Calu3 (cell line): Measurements from ENCODE around the gene OR7G2. TPM values are rescaled to one million over a fixed set of nuclear protein-coding genes. Genes with fewer than 3 reads are reported as not detected.

Experiments
- BruUV-seq: library from RNA; stranded (reverse); fragments of 400-500 nt; replicated peaks from 2 replicates; lab custom pipeline; 2021; lab: Mats Ljungman, UMichigan
- CTCF ChIA-PET: fragments of 300-600 bp; sonication (Branson Sonifier 250); formaldehyde crosslinking; loops from one replicate; lab custom pipeline; 2022; ENCODE audit warnings: antibody characterized with exemption; lab: Charles Lee
- DNase-seq: peaks from one replicate; pipeline ENCODE4 v3.0.0; 2022
- H3K27ac Mint-ChIP-seq: one replicate; pipeline ENCODE4 v1.8.0; 2022; ENCODE audit warnings: mixed read lengths; ENCODE audit not compliant: unreplicated experiment
- H3K27me3 Mint-ChIP-seq: one replicate; pipeline ENCODE4 v1.8.0; 2022; ENCODE audit warnings: mixed read lengths; ENCODE audit not compliant: unreplicated experiment
- H3K36me3 Mint-ChIP-seq: one replicate; pipeline ENCODE4 v1.8.0; 2022; ENCODE audit warnings: mild to moderate bottlenecking, moderate library complexity, mixed read lengths; ENCODE audit not compliant: insufficient read depth, unreplicated experiment
- H3K4me1 Mint-ChIP-seq: one replicate; pipeline ENCODE4 v1.8.0; 2022; ENCODE audit warnings: mild to moderate bottlenecking, low read depth, mixed read lengths; ENCODE audit not compliant: unreplicated experiment
- H3K4me3 Mint-ChIP-seq: one replicate; pipeline ENCODE4 v1.8.0; 2022; ENCODE audit warnings: mild to moderate bottlenecking, low read depth, moderate library complexity, mixed read lengths; ENCODE audit not compliant: unreplicated experiment
- H3K9me3 Mint-ChIP-seq: one replicate; pipeline ENCODE4 v1.8.0; 2022; ENCODE audit warnings: low read depth, mixed read lengths; ENCODE audit not compliant: unreplicated experiment
- intact Hi-C: fragments of 100-400 bp; cut with micrococcal nuclease; formaldehyde crosslinking; loops from one replicate; pipeline ENCODE4 v1.10.0; 2022; ENCODE audit not compliant: unreplicated experiment
- total RNA-seq: library from RNA; stranded (reverse); gene quantifications from 2 replicates; pipeline ENCODE4 v1.2.3, GENCODE V29; 2022
- TF ChIP-seq, protein P1 (sequence below): fragments of 200-600 bp; IDR thresholded peaks from one replicate; pipeline ENCODE4 v1.8.0; 2022; ENCODE audit warnings: antibody characterized with exemption; ENCODE audit not compliant: unreplicated experiment

Gene OR7G2
- total RNA-seq, 1 experiment from 2014 or later, result not detected

DNA sequence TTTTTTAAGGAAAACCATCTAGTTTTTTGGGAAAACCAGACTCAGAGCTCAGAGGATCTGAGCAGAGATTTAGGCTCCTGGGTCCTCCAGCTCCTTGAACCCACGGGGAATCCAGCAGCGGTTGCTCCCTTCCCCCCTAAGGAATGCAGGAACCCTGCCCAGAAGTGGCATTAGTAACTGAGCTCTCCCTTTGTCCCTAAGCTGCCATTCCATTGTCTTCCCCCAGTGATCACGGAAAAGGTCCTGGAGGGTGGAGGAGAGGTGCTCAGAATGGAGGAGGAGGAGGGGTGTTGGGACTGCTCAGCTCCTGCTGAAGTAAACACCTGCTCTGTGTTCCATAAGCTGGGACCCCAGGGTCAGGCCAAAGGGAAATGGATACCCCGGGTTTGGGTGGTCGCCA lies 37.2 kb downstream of the OR7G2 start:
- H3K4me1 Mint-ChIP-seq, result peaks cover 2% of the 10 kb centered on the region
- H3K27ac Mint-ChIP-seq, result no peak overlapping the region
- TF ChIP-seq, protein P1, sequence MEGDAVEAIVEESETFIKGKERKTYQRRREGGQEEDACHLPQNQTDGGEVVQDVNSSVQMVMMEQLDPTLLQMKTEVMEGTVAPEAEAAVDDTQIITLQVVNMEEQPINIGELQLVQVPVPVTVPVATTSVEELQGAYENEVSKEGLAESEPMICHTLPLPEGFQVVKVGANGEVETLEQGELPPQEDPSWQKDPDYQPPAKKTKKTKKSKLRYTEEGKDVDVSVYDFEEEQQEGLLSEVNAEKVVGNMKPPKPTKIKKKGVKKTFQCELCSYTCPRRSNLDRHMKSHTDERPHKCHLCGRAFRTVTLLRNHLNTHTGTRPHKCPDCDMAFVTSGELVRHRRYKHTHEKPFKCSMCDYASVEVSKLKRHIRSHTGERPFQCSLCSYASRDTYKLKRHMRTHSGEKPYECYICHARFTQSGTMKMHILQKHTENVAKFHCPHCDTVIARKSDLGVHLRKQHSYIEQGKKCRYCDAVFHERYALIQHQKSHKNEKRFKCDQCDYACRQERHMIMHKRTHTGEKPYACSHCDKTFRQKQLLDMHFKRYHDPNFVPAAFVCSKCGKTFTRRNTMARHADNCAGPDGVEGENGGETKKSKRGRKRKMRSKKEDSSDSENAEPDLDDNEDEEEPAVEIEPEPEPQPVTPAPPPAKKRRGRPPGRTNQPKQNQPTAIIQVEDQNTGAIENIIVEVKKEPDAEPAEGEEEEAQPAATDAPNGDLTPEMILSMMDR, result no peak
- H3K9me3 Mint-ChIP-seq, result no peaks in the 10 kb centered on the region
- H3K36me3 Mint-ChIP-seq, result peaks cover 6% of the 10 kb centered on the region
- intact Hi-C loops, result loop anchor here (10.0 kb wide), 1 partner anchor 55 kb away; the partner anchor contains the start of gene MUC16
- no peaks in the 10 kb centered on the region for H3K27me3 Mint-ChIP-seq
- no TSS peak for BruUV-seq
- no peak for DNase-seq
- H3K4me3 Mint-ChIP-seq, result no peak overlapping the region
- CTCF ChIA-PET, result no interaction called here

DNA sequence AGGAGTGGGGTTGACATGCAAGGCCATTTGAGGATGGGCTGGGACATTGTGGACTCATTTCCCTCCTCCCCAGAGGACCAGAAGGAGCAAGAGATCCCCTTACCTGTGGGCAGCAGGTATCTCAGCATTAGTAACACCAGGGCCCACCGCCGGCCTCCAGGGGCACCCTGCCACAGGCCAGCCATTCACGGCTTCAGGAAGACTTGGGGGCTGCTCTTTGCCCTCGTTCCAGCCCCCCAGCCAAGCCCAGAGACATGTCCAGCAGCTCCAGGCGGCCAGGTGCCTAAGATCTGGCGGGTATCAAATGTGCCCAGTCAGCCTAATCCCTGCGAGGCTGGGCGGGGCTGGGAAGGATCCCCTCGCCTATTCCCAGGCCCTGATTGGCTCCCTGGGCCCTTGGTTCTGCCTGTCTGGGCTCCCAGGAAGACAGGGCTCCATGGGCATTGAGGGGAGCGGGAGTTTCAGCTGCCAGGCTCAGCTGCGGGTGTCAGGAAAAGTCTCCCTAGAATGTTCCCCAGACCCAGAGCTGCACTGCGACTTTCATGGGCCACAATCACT lies 41.7 kb downstream of the OR7G2 start:
- no peak overlapping the region for H3K4me3 Mint-ChIP-seq
- no peak overlapping the region for H3K27ac Mint-ChIP-seq
- H3K36me3 Mint-ChIP-seq, result no peaks in the 10 kb centered on the region
- intact Hi-C loops, result no loop called here
- no peaks in the 10 kb centered on the region for H3K27me3 Mint-ChIP-seq
- CTCF ChIA-PET, result no interaction called here
- no peak for DNase-seq
- BruUV-seq, result no TSS peak
- TF ChIP-seq, protein P1, result no peak
- no peaks in the 10 kb centered on the region for H3K9me3 Mint-ChIP-seq
- no peaks in the 10 kb centered on the region for H3K4me1 Mint-ChIP-seq

DNA sequence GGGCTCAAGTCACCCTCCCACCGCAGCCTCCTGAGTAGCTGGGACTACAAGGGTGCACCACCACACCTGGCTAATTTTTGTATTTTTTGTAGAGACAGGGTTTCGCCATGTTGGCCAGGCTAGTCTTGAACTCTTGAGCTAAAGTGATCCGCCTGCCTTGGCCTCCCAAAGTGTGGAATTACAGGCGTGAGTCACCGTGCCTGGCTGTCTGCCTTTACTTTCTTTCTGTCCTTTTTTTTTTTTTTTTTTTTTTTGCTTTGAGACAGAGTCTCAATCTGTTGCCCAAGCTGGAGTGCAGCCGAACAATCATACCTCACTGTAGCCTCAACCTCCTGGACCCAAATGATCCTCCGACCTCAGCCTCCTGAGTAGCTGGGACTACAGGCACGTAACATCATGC lies 45.4 kb downstream of the OR7G2 start:
- BruUV-seq, result no TSS peak
- Mint-ChIP-seq H3K27ac (no peak overlapping the region), H3K36me3 (no peaks in the 10 kb centered on the region), H3K4me1 (no peaks in the 10 kb centered on the region), H3K4me3 (no peak overlapping the region), H3K27me3 (no peaks in the 10 kb centered on the region), H3K9me3 (no peaks in the 10 kb centered on the region)
- intact Hi-C loops, result no loop called here
- no peak for DNase-seq
- TF ChIP-seq, protein P1, result no peak
- CTCF ChIA-PET, result interaction anchor here (0.7 kb wide), 1 partner anchor 378 kb away, joined by 4 read pairs; no protein-coding TSS in a partner anchor

DNA sequence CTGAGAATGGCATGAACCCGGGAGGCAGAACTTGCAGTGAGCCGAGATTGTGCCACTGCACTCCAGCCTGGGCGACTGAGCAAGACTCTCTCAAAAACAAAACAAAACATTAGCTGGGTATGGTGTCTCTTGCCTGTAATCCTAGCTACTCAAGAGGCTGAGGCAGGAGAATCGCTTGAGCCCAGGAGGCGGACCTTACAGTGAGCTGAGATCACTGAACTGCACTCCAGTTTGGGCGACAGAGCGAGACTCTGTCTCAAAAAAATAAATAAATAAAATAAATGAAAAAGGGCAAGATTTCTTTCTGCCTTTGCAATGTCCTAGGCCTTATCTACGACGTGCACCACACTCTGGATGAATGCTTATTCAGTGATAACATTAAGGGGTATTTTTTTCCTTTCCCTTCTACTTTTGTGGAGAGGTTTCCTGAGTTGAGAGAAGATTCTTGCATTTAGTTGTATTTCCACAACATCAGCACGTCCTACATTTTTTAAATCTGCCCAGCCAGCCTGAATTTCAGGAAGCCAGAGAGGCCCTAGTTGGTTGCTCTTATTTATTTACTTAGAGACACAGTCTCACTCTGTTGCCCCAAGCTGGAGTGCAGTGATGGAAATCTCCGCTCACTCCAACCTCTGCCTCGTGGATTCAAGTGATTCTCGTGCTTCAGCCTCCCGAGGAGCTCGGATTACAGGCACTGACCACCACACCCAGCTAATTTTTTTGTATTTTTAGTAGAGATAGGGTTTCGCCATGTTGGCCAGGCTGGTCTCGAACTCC lies 46.5 kb downstream of the OR7G2 start:
- Mint-ChIP-seq H3K27me3 (no peaks in the 10 kb centered on the region), H3K4me1 (no peaks in the 10 kb centered on the region), H3K27ac (no peak overlapping the region), H3K36me3 (no peaks in the 10 kb centered on the region), H3K9me3 (no peaks in the 10 kb centered on the region), H3K4me3 (no peak overlapping the region)
- CTCF ChIA-PET, result interaction anchor here (0.6 kb wide), 1 partner anchor 758 kb away, joined by 3 read pairs; the partner anchor contains the start of gene FBXL12
- no TSS peak for BruUV-seq
- intact Hi-C loops, result no loop called here
- TF ChIP-seq, protein P1, result no peak
- no peak for DNase-seq
